GM23338 (cell line): ENCODE measurements around the gene MALRD1. TPM values are rescaled to one million over a fixed set of nuclear protein-coding genes. Genes with fewer than 3 reads are reported as not detected.

Experiments used
- ATAC-seq: fragments of 200-7000 bp; cut with Tn5 transposase; 3 replicates; pipeline ENCODE4 v1.9.1; 2020
- DNase-seq: peaks from one replicate; pipeline ENCODE4 v3.0.0-alpha.2; 2015; ENCODE audit warnings: low spot score
- H2AFZ ChIP-seq: fragments of 200-600 bp; sonication (generic); 2 replicates; pipeline ENCODE4 v1.8.0; 2016; ENCODE audit warnings: antibody characterized with exemption, mild to moderate bottlenecking, moderate library complexity
- H3F3A ChIP-seq: fragments of 200-600 bp; sonication (generic); replicated peaks from 2 replicates; pipeline ENCODE4 v1.8.0; 2017; ENCODE audit warnings: antibody characterized with exemption, mixed run types, low read depth
- H3K27ac ChIP-seq: fragments of 200-600 bp; sonication (generic); 2 replicates; pipeline ENCODE4 v1.6.1; 2016; ENCODE audit warnings: low read depth
- H3K27me3 ChIP-seq: fragments of 200-600 bp; sonication (generic); 2 replicates; pipeline ENCODE4 v1.8.0; 2016; ENCODE audit warnings: mild to moderate bottlenecking, mixed run types, moderate library complexity; ENCODE audit not compliant: insufficient read depth
- H3K36me3 ChIP-seq: fragments of 200-600 bp; sonication (generic); 2 replicates; pipeline ENCODE4 v1.8.0; 2016; ENCODE audit warnings: mild to moderate bottlenecking; ENCODE audit not compliant: insufficient read depth
- H3K4me1 ChIP-seq: fragments of 200-600 bp; sonication (generic); 2 replicates; pipeline ENCODE4 v1.8.0; 2016; ENCODE audit warnings: mild to moderate bottlenecking, moderate library complexity; ENCODE audit not compliant: insufficient read depth
- H3K4me2 ChIP-seq: fragments of 200-600 bp; sonication (generic); 2 replicates; pipeline ENCODE4 v1.7.1; 2017; ENCODE audit warnings: mixed run types
- H3K4me3 ChIP-seq: fragments of 200-600 bp; sonication (generic); 2 replicates; pipeline ENCODE4 v1.6.1; 2016; ENCODE audit warnings: mixed run types
- H3K79me2 ChIP-seq: fragments of 200-600 bp; sonication (generic); replicated peaks from 2 replicates; pipeline ENCODE4 v1.8.0; 2017; ENCODE audit warnings: mild to moderate bottlenecking; ENCODE audit not compliant: insufficient read depth
- H3K9me2 ChIP-seq: fragments of 200-600 bp; sonication (generic); 2 replicates; pipeline ENCODE4 v1.8.0; 2017; ENCODE audit not compliant: insufficient read depth
- H4K20me1 ChIP-seq: fragments of 200-600 bp; sonication (generic); replicated peaks from 2 replicates; pipeline ENCODE4 v1.8.0; 2017; ENCODE audit warnings: mild to moderate bottlenecking; ENCODE audit not compliant: insufficient read depth
- H3K27ac Mint-ChIP-seq: 2 replicates; pipeline ENCODE4 v1.8.0; 2020; ENCODE audit warnings: inconsistent platforms, mild to moderate bottlenecking, moderate library complexity, mixed read lengths
- H3K27me3 Mint-ChIP-seq: 3 replicates; pipeline ENCODE4 v1.8.0; 2022; ENCODE audit warnings: low read depth, mild to moderate bottlenecking, moderate library complexity, mixed read lengths, inconsistent platforms; ENCODE audit not compliant: insufficient read depth, poor library complexity
- H3K36me3 Mint-ChIP-seq: 3 replicates; pipeline ENCODE4 v1.8.0; 2021; ENCODE audit warnings: low read depth, mild to moderate bottlenecking, inconsistent platforms, moderate library complexity, mixed read lengths
- H3K4me1 Mint-ChIP-seq: 3 replicates; pipeline ENCODE4 v1.8.0; 2020; ENCODE audit warnings: mild to moderate bottlenecking, inconsistent platforms, mixed read lengths
- H3K4me3 Mint-ChIP-seq: 3 replicates; pipeline ENCODE4 v1.8.0; 2021; ENCODE audit warnings: moderate library complexity, mild to moderate bottlenecking, inconsistent platforms, mixed read lengths
- H3K9me3 Mint-ChIP-seq: 3 replicates; pipeline ENCODE4 v1.8.0; 2020; ENCODE audit warnings: moderate library complexity, mild to moderate bottlenecking, inconsistent platforms, mixed read lengths
- CREB1 ChIP-seq: fragments of 250-450 bp; sonication (Bioruptor Pico); IDR thresholded peaks from 2 replicates; pipeline ENCODE4 v1.5.0; 2020; ENCODE audit warnings: low read depth, mild to moderate bottlenecking, moderate library complexity
- EZH2 ChIP-seq: fragments of 200-600 bp; sonication (generic); IDR thresholded peaks from one replicate; pipeline ENCODE4 v1.8.0; 2017; ENCODE audit warnings: antibody characterized with exemption, mild to moderate bottlenecking, low read depth; ENCODE audit not compliant: unreplicated experiment
- EZH2phosphoT487 ChIP-seq: fragments of 200-600 bp; sonication (generic); IDR thresholded peaks from one replicate; pipeline ENCODE4 v1.8.1; 2018; ENCODE audit warnings: antibody characterized with exemption; ENCODE audit not compliant: unreplicated experiment
- JUNB ChIP-seq: IDR thresholded peaks from one replicate; pipeline ENCODE4 v1.6.1; 2016; ENCODE audit warnings: antibody characterized with exemption; ENCODE audit not compliant: unreplicated experiment
- NANOG ChIP-seq: IDR thresholded peaks from 2 replicates; pipeline ENCODE4 v1.6.1; 2016; ENCODE audit warnings: antibody characterized with exemption, borderline replicate concordance
- POLR2AphosphoS5 ChIP-seq: IDR thresholded peaks from 2 replicates; pipeline ENCODE4 v1.6.1; 2016; ENCODE audit warnings: antibody characterized with exemption, low read depth
- REST ChIP-seq: IDR thresholded peaks from one replicate; pipeline ENCODE4 v1.6.1; 2018; ENCODE audit warnings: antibody characterized with exemption; ENCODE audit not compliant: unreplicated experiment
- STAT1 ChIP-seq: IDR thresholded peaks from one replicate; pipeline ENCODE4 v1.6.1; 2016; ENCODE audit warnings: antibody characterized with exemption; ENCODE audit not compliant: unreplicated experiment
- ZNF114 ChIP-seq: fragments of 250-450 bp; sonication (Bioruptor Pico); IDR thresholded peaks from 2 replicates; pipeline ENCODE4 v1.5.0; 2020; ENCODE audit warnings: mild to moderate bottlenecking, moderate library complexity
- ZNF331 ChIP-seq: fragments of 250-450 bp; sonication (Bioruptor Pico); IDR thresholded peaks from 2 replicates; pipeline ENCODE4 v1.5.0; 2020; ENCODE audit warnings: low read depth, mild to moderate bottlenecking, moderate library complexity
- polyA plus RNA-seq: library from polyadenylated mRNA; unstranded; fragments of >200 nt; fragmentation: Nextera tagmentation; extraction: Ambion mirVana; gene quantifications from 2 replicates; pipeline ENCODE4 v1.2.1, GENCODE V29; 2016
- total RNA-seq: library from RNA; depleted of rRNA; stranded (reverse); fragments of >200 nt; shearing (Covaris generic); gene quantifications from 2 replicates; pipeline ENCODE4 v1.2.3, GENCODE V29; 2014
- TF ChIP-seq, protein P1 (sequence below): fragments of 250-450 bp; sonication (Bioruptor Pico); IDR thresholded peaks from 2 replicates; pipeline ENCODE4 v1.5.0; 2020; ENCODE audit warnings: mild to moderate bottlenecking, moderate library complexity
- TF ChIP-seq, protein P2 (sequence below): IDR thresholded peaks from 2 replicates; pipeline ENCODE4 v1.6.1; 2016; ENCODE audit warnings: antibody characterized with exemption
- TF ChIP-seq, protein P3 (sequence below), 2 experiments: fragments of 200-600 bp in 1 of 2; sonication (generic) in 1 of 2; conservative IDR thresholded peaks; 2 replicates each; pipeline versions ENCODE4 v1.5.1 to v1.6.1; 2016 to 2017; ENCODE audit warnings: antibody characterized with exemption in 2 of 2, low read depth in 2 of 2, mild to moderate bottlenecking in 2 of 2, moderate library complexity in 1 of 2

MALRD1 gene
- total and polyA plus RNA-seq, 2 experiments from 2014 or later: 0.42 to 1.9 TPM

DNA sequence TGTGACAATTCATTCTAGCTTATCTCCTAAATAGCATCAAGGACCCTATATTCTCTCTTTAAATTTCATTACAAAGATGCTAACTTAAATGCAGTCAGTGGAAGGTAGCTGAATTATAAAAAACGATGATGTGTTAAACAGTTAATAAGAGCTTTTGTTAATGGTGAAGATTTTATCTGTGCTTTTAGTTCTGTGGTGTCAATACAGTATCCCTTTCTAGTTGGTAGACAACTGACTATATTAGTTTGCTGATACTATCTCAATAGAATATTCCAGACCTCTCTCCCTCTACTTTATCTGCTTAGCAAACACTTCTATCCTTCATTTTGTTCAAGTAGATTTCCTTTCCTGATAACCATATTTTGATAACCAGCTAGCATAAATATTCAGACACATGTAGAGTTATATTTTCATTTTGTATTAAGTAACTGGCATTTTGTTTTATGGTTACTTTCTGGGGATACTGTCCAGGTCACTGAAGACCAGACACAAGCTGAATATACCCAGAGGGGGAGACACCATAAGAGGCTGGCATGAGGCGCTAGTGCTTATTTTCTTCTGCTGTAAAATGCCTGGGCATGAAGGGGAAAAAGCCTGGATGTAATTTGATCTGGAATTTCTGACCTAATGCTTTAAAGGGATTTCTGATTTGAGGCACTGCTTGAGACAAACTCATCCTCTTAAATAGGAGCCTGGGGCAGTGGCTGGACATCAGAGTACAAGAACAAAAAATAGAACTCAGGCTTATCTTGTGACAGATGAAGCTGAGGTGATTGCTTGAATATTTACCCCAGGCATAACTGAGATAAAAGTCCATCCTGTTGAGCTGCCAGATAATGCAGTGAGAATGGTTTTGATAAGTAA lies 197.5 kb downstream of the MALRD1 start:
- Histone ChIP-seq H2AFZ (no peak overlapping the region), H3K4me3 (no peak overlapping the region), H3K27me3 (no peaks in the 10 kb centered on the region), H3K36me3 (no peaks in the 10 kb centered on the region), H3K9me2 (no peaks in the 10 kb centered on the region), H3K79me2 (no peaks in the 10 kb centered on the region), H3K27ac (no peak overlapping the region), H3F3A (no peaks in the 10 kb centered on the region), H4K20me1 (no peaks in the 10 kb centered on the region), H3K4me1 (no peaks in the 10 kb centered on the region), H3K4me2 (no peak overlapping the region)
- Mint-ChIP-seq H3K4me1 (no peaks in the 10 kb centered on the region), H3K27ac (no peak overlapping the region), H3K9me3 (no peaks in the 10 kb centered on the region), H3K4me3 (no peak overlapping the region), H3K27me3 (no peaks in the 10 kb centered on the region), H3K36me3 (no peaks in the 10 kb centered on the region)
- ATAC-seq: no peak
- TF ChIP-seq EZH2phosphoT487 (no peak), NANOG (no peak), CREB1 (CRISPR knock-in tag) (no peak), REST (no peak), JUNB (no peak), ZNF331 (CRISPR knock-in tag) (no peak), EZH2 (no peak), STAT1 (no peak), POLR2AphosphoS5 (no peak), ZNF114 (CRISPR knock-in tag) (no peak)
- TF ChIP-seq, protein P1, sequence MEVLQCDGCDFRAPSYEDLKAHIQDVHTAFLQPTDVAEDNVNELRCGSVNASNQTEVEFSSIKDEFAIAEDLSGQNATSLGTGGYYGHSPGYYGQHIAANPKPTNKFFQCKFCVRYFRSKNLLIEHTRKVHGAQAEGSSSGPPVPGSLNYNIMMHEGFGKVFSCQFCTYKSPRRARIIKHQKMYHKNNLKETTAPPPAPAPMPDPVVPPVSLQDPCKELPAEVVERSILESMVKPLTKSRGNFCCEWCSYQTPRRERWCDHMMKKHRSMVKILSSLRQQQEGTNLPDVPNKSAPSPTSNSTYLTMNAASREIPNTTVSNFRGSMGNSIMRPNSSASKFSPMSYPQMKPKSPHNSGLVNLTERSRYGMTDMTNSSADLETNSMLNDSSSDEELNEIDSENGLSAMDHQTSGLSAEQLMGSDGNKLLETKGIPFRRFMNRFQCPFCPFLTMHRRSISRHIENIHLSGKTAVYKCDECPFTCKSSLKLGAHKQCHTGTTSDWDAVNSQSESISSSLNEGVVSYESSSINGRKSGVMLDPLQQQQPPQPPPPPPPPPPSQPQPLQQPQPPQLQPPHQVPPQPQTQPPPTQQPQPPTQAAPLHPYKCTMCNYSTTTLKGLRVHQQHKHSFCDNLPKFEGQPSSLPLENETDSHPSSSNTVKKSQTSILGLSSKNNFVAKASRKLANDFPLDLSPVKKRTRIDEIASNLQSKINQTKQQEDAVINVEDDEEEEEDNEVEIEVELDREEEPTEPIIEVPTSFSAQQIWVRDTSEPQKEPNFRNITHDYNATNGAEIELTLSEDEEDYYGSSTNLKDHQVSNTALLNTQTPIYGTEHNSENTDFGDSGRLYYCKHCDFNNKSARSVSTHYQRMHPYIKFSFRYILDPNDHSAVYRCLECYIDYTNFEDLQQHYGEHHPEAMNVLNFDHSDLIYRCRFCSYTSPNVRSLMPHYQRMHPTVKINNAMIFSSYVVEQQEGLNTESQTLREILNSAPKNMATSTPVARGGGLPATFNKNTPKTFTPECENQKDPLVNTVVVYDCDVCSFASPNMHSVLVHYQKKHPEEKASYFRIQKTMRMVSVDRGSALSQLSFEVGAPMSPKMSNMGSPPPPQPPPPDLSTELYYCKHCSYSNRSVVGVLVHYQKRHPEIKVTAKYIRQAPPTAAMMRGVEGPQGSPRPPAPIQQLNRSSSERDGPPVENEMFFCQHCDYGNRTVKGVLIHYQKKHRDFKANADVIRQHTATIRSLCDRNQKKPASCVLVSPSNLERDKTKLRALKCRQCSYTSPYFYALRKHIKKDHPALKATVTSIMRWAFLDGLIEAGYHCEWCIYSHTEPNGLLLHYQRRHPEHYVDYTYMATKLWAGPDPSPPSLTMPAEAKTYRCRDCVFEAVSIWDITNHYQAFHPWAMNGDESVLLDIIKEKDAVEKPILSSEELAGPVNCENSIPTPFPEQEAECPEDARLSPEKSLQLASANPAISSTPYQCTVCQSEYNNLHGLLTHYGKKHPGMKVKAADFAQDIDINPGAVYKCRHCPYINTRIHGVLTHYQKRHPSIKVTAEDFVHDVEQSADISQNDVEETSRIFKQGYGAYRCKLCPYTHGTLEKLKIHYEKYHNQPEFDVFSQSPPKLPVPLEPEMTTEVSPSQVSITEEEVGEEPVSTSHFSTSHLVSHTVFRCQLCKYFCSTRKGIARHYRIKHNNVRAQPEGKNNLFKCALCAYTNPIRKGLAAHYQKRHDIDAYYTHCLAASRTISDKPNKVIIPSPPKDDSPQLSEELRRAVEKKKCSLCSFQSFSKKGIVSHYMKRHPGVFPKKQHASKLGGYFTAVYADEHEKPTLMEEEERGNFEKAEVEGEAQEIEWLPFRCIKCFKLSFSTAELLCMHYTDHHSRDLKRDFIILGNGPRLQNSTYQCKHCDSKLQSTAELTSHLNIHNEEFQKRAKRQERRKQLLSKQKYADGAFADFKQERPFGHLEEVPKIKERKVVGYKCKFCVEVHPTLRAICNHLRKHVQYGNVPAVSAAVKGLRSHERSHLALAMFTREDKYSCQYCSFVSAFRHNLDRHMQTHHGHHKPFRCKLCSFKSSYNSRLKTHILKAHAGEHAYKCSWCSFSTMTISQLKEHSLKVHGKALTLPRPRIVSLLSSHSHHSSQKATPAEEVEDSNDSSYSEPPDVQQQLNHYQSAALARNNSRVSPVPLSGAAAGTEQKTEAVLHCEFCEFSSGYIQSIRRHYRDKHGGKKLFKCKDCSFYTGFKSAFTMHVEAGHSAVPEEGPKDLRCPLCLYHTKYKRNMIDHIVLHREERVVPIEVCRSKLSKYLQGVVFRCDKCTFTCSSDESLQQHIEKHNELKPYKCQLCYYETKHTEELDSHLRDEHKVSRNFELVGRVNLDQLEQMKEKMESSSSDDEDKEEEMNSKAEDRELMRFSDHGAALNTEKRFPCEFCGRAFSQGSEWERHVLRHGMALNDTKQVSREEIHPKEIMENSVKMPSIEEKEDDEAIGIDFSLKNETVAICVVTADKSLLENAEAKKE (CRISPR knock-in tag): no peak
- TF ChIP-seq, protein P2, sequence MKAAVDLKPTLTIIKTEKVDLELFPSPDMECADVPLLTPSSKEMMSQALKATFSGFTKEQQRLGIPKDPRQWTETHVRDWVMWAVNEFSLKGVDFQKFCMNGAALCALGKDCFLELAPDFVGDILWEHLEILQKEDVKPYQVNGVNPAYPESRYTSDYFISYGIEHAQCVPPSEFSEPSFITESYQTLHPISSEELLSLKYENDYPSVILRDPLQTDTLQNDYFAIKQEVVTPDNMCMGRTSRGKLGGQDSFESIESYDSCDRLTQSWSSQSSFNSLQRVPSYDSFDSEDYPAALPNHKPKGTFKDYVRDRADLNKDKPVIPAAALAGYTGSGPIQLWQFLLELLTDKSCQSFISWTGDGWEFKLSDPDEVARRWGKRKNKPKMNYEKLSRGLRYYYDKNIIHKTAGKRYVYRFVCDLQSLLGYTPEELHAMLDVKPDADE: no peak
- TF ChIP-seq, protein P3, sequence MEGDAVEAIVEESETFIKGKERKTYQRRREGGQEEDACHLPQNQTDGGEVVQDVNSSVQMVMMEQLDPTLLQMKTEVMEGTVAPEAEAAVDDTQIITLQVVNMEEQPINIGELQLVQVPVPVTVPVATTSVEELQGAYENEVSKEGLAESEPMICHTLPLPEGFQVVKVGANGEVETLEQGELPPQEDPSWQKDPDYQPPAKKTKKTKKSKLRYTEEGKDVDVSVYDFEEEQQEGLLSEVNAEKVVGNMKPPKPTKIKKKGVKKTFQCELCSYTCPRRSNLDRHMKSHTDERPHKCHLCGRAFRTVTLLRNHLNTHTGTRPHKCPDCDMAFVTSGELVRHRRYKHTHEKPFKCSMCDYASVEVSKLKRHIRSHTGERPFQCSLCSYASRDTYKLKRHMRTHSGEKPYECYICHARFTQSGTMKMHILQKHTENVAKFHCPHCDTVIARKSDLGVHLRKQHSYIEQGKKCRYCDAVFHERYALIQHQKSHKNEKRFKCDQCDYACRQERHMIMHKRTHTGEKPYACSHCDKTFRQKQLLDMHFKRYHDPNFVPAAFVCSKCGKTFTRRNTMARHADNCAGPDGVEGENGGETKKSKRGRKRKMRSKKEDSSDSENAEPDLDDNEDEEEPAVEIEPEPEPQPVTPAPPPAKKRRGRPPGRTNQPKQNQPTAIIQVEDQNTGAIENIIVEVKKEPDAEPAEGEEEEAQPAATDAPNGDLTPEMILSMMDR (conservative IDR thresholded peaks at IDR 0.05; ENCODE audit: low read depth in 2 of 2): no peak
- DNase-seq: no peak
